ENCODE data around the gene UROS. TPM values are rescaled to one million over a fixed set of nuclear protein-coding genes. Genes with fewer than 3 reads are reported as not detected.
A peak's percentile ranks its signal among the peaks of the same experiment; 100 is the strongest.

The UROS gene
- total RNA-seq, 1 donor from 2014 or later: 54.0 TPM

GRCh38 chr10:125762692-125763648 is 60.1 kb downstream of the UROS start:
- no peak for DNase-seq (ENCODE audit: low read depth, low spot score)
- Mint-ChIP-seq H3K27me3 (ENCODE audit: low read depth) (no peaks in the 10 kb centered on the region), H3K36me3 (ENCODE audit: low read depth) (peaks cover 25% of the 10 kb centered on the region), H3K4me3 (no peak overlapping the region), H3K9me3 (no peaks in the 10 kb centered on the region), H3K27ac (ENCODE audit: unreplicated experiment) (no peak overlapping the region), H3K4me1 (peaks cover 23% of the 10 kb centered on the region)
- TF ChIP-seq CTCF (conservative IDR thresholded peaks at IDR 0.05): no peak

GRCh38 chr10:125761961-125762360 is 61.1 kb downstream of the UROS start:
- peaks cover 28% of the 10 kb centered on the region for H3K36me3 Mint-ChIP-seq (ENCODE audit: low read depth)
- no peak overlapping the region for H3K27ac Mint-ChIP-seq (ENCODE audit: unreplicated experiment)
- H3K9me3 Mint-ChIP-seq: no peaks in the 10 kb centered on the region
- DNase-seq (ENCODE audit: low read depth, low spot score): no peak
- H3K4me3 Mint-ChIP-seq: no peak overlapping the region
- no peak for TF ChIP-seq CTCF (conservative IDR thresholded peaks at IDR 0.05)
- H3K4me1 Mint-ChIP-seq: peaks cover 33% of the 10 kb centered on the region
- H3K27me3 Mint-ChIP-seq (ENCODE audit: low read depth): no peaks in the 10 kb centered on the region

GRCh38 chr10:125757742-125758141 is 65.3 kb downstream of the UROS start:
- TF ChIP-seq CTCF (conservative IDR thresholded peaks at IDR 0.05): no peak
- Mint-ChIP-seq H3K9me3 (no peaks in the 10 kb centered on the region), H3K4me3 (no peak overlapping the region), H3K27me3 (ENCODE audit: low read depth) (no peaks in the 10 kb centered on the region), H3K27ac (ENCODE audit: unreplicated experiment) (peak overlapping the region; percentile 65), H3K4me1 (peaks cover 27% of the 10 kb centered on the region), H3K36me3 (ENCODE audit: low read depth) (peaks cover 38% of the 10 kb centered on the region)
- DNase-seq (ENCODE audit: low read depth, low spot score): no peak

- Mint-ChIP-seq H3K4me3 (no peak overlapping the region), H3K9me3 (no peaks in the 10 kb centered on the region), H3K27ac (ENCODE audit: unreplicated experiment) (no peak overlapping the region), H3K4me1 (peaks cover 20% of the 10 kb centered on the region), H3K36me3 (ENCODE audit: low read depth) (peaks cover 41% of the 10 kb centered on the region), H3K27me3 (ENCODE audit: low read depth) (no peaks in the 10 kb centered on the region)
- DNase-seq (ENCODE audit: low read depth, low spot score): no peak
- no peak for TF ChIP-seq CTCF (conservative IDR thresholded peaks at IDR 0.05)
These were observed 66.1 kb downstream of the UROS start for GRCh38 chr10:125756853-125757487.

GRCh38 chr10:125756196-125756595 is 66.9 kb downstream of the UROS start:
- no peak overlapping the region for H3K4me3 Mint-ChIP-seq
- peaks cover 12% of the 10 kb centered on the region for H3K4me1 Mint-ChIP-seq
- no peak for TF ChIP-seq CTCF (conservative IDR thresholded peaks at IDR 0.05)
- no peaks in the 10 kb centered on the region for H3K27me3 Mint-ChIP-seq (ENCODE audit: low read depth)
- peaks cover 40% of the 10 kb centered on the region for H3K36me3 Mint-ChIP-seq (ENCODE audit: low read depth)
- H3K9me3 Mint-ChIP-seq: no peaks in the 10 kb centered on the region
- no peak for DNase-seq (ENCODE audit: low read depth, low spot score)
- no peak overlapping the region for H3K27ac Mint-ChIP-seq (ENCODE audit: unreplicated experiment)

Measured in neural crest cell (in vitro differentiated cells).